IMR-90 (cell line): Measurements from ENCODE around the gene DDX50. TPM values are rescaled to one million over a fixed set of nuclear protein-coding genes. Genes with fewer than 3 reads are reported as not detected.

Source experiments
- ATAC-seq: fragments of 200-7000 bp; cut with Tn5 transposase; 2 replicates; pipeline ENCODE4 v1.9.1; 2020; ENCODE audit warnings: low read depth, mild to moderate bottlenecking, moderate library complexity
- Bru-seq: library from RNA; stranded (reverse); fragments of 400-500 nt; gene quantifications from one replicate; lab custom pipeline; 2021; lab: Mats Ljungman, UMichigan
- BruChase-seq, 2 experiments: library from RNA; stranded (reverse); fragments of 400-500 nt; gene quantifications; one replicate each; lab custom pipeline; 2021; lab: Mats Ljungman, UMichigan
- BruUV-seq: library from RNA; stranded (reverse); fragments of 400-500 nt; replicated peaks from 2 replicates; lab custom pipeline; 2021; lab: Mats Ljungman, UMichigan
- CTCF ChIA-PET: fragments of 300-600 bp; formaldehyde crosslinking; extraction: SDS; loops from one replicate; lab custom pipeline; 2021; ENCODE audit warnings: antibody characterized with exemption; lab: Yijun Ruan, JAX
- POLR2A ChIA-PET: fragments of 300-600 bp; sonication (Branson Sonifier 250); formaldehyde crosslinking; loops from one replicate; lab custom pipeline; 2022; ENCODE audit warnings: antibody characterized with exemption; ENCODE audit not compliant: unreplicated experiment; lab: Charles Lee
- DNase-seq: peaks from one replicate; pipeline ENCODE4 v3.0.0; 2013
- H2AFZ ChIP-seq: replicated peaks from 2 replicates; pipeline ENCODE3; 2013; ENCODE audit warnings: low read length, mild to moderate bottlenecking; ENCODE audit not compliant: poor library complexity
- H2AK5ac ChIP-seq: 2 replicates; pipeline ENCODE4 v1.6.1; 2013; ENCODE audit warnings: low read depth, low read length, inconsistent platforms
- H2AK9ac ChIP-seq: replicated peaks from 2 replicates; pipeline ENCODE3; 2013; ENCODE audit warnings: mild to moderate bottlenecking, low read depth, low read length, moderate library complexity; ENCODE audit not compliant: poor library complexity
- H2BK120ac ChIP-seq: 2 replicates; pipeline ENCODE4 v1.6.1; 2013; ENCODE audit warnings: low read depth, low read length, inconsistent platforms
- H2BK15ac ChIP-seq: 3 replicates; pipeline ENCODE4 v1.6.1; 2013; ENCODE audit warnings: low read depth, low read length, inconsistent platforms
- H2BK20ac ChIP-seq: 2 replicates; pipeline ENCODE4 v1.6.1; 2013; ENCODE audit warnings: low read depth, mild to moderate bottlenecking, inconsistent platforms, low read length, moderate library complexity
- H2BK5ac ChIP-seq: 2 replicates; pipeline ENCODE4 v1.6.1; 2013; ENCODE audit warnings: mild to moderate bottlenecking, low read depth, low read length, inconsistent platforms; ENCODE audit not compliant: poor library complexity, severe bottlenecking
- H3K14ac ChIP-seq: replicated peaks from 2 replicates; pipeline ENCODE4 v1.6.1; 2013; ENCODE audit warnings: low read depth, low read length, inconsistent platforms
- H3K18ac ChIP-seq: 2 replicates; pipeline ENCODE4 v1.6.1; 2013; ENCODE audit warnings: low read depth, low read length, control low read depth
- H3K23ac ChIP-seq: 2 replicates; pipeline ENCODE4 v1.6.1; 2013; ENCODE audit warnings: low read depth, low read length, inconsistent platforms
- H3K27ac ChIP-seq: 2 replicates; pipeline ENCODE4 v1.5.1; 2013; ENCODE audit warnings: mild to moderate bottlenecking, control low read depth, low read length; ENCODE audit not compliant: insufficient read depth
- H3K27me3 ChIP-seq: 2 replicates; pipeline ENCODE4 v1.6.1; 2013; ENCODE audit warnings: low read length; ENCODE audit not compliant: control insufficient read depth, insufficient read depth
- H3K36me3 ChIP-seq: 2 replicates; pipeline ENCODE4 v1.6.1; 2013; ENCODE audit warnings: low read length, mixed read lengths; ENCODE audit not compliant: control insufficient read depth, insufficient read depth
- H3K4ac ChIP-seq: 2 replicates; pipeline ENCODE4 v1.6.1; 2013; ENCODE audit warnings: low read depth, low read length, inconsistent platforms
- H3K4me1 ChIP-seq: 2 replicates; pipeline ENCODE4 v1.6.1; 2013; ENCODE audit warnings: low read length, mixed read lengths; ENCODE audit not compliant: control insufficient read depth, insufficient read depth
- H3K4me2 ChIP-seq: 2 replicates; pipeline ENCODE4 v1.6.1; 2013; ENCODE audit warnings: low read depth, mild to moderate bottlenecking, control low read depth, low read length, moderate library complexity
- H3K4me3 ChIP-seq: 2 replicates; pipeline ENCODE4 v1.5.1; 2013; ENCODE audit warnings: low read depth, mild to moderate bottlenecking, control low read depth, low read length, moderate library complexity; ENCODE audit not compliant: insufficient read depth
- H3K56ac ChIP-seq: 2 replicates; pipeline ENCODE4 v1.6.1; 2013; ENCODE audit warnings: low read length, inconsistent platforms; ENCODE audit not compliant: insufficient read depth; ENCODE audit errors: extremely low read depth
- H3K79me1 ChIP-seq, 2 experiments: 2 replicates each; pipeline ENCODE4 v1.6.1; 2013; ENCODE audit warnings: low read length in 2 of 2, inconsistent platforms in 1 of 2, low read depth in 1 of 2
- H3K9ac ChIP-seq: 2 replicates; pipeline ENCODE4 v1.6.1; 2013; ENCODE audit warnings: low read depth, low read length, control low read depth
- H3K9me1 ChIP-seq: 2 replicates; pipeline ENCODE4 v1.6.1; 2013; ENCODE audit warnings: low read length, inconsistent platforms; ENCODE audit not compliant: insufficient read depth
- H3K9me3 ChIP-seq: 2 replicates; pipeline ENCODE4 v1.6.1; 2013; ENCODE audit warnings: low read length; ENCODE audit not compliant: control insufficient read depth, insufficient read depth
- H4K20me1 ChIP-seq: 2 replicates; pipeline ENCODE4 v1.6.1; 2013; ENCODE audit warnings: low read length, inconsistent platforms; ENCODE audit not compliant: insufficient read depth
- H4K5ac ChIP-seq: 2 replicates; pipeline ENCODE4 v1.6.1; 2013; ENCODE audit warnings: mild to moderate bottlenecking, low read depth, low read length, control low read depth
- H4K8ac ChIP-seq, 2 experiments: 2 replicates each; pipeline ENCODE4 v1.6.1; 2013; ENCODE audit warnings: low read depth in 2 of 2, low read length in 2 of 2, control low read depth in 1 of 2, inconsistent platforms in 1 of 2
- H4K91ac ChIP-seq: 2 replicates; pipeline ENCODE4 v1.6.1; 2013; ENCODE audit warnings: low read depth, low read length, inconsistent platforms; ENCODE audit not compliant: insufficient read depth
- CEBPB ChIP-seq: IDR thresholded peaks from 2 replicates; pipeline ENCODE4 v1.6.1; 2012; ENCODE audit warnings: low read depth, low read length, improper control_type of control experiment
- CHD1 ChIP-seq: IDR thresholded peaks from 2 replicates; pipeline ENCODE4 v1.6.1; 2012; ENCODE audit warnings: low read depth, low read length, improper control_type of control experiment
- ELK1 ChIP-seq: fragments of 150-350 bp; IDR thresholded peaks from 2 replicates; pipeline ENCODE4 v1.6.1; 2016; ENCODE audit warnings: low read depth, mild to moderate bottlenecking, low read length, moderate library complexity, borderline replicate concordance
- MAFK ChIP-seq: IDR thresholded peaks from 2 replicates; pipeline ENCODE4 v1.6.1; 2012; ENCODE audit warnings: low read depth, low read length, improper control_type of control experiment
- MAZ ChIP-seq: IDR thresholded peaks from 2 replicates; pipeline ENCODE4 v1.6.1; 2012; ENCODE audit warnings: low read depth, mild to moderate bottlenecking, low read length, improper control_type of control experiment, moderate library complexity, borderline replicate concordance
- MXI1 ChIP-seq: IDR thresholded peaks from 2 replicates; pipeline ENCODE4 v1.6.1; 2012; ENCODE audit warnings: low read depth, mild to moderate bottlenecking, low read length, moderate library complexity, borderline replicate concordance
- NFE2L2 ChIP-seq: fragments of 150-350 bp; IDR thresholded peaks from 2 replicates; pipeline ENCODE4 v1.6.1; 2016; ENCODE audit warnings: low read depth, mild to moderate bottlenecking, low read length
- POLR2A ChIP-seq: IDR thresholded peaks from 2 replicates; pipeline ENCODE4 v1.6.1; 2012; ENCODE audit warnings: mild to moderate bottlenecking, low read depth, low read length
- USF2 ChIP-seq: fragments of 150-350 bp; IDR thresholded peaks from 2 replicates; pipeline ENCODE4 v1.6.1; 2017; ENCODE audit warnings: mild to moderate bottlenecking, antibody characterized with exemption, low read length, low read depth
- WGBS, 2 experiments: methylation state at CpG; one replicate each; pipeline versions ENCODE4 v1.1.5 to v1.1.7; 2013; ENCODE audit warnings: missing lambda C conversion rate in 2 of 2; ENCODE audit not compliant: insufficient read length in 1 of 2; ENCODE audit errors: extremely low coverage in 2 of 2; 5-methylcytosine and 5-hydroxymethylcytosine counted together
- dilution Hi-C: fragments of 300-500 bp; cut with HindIII; formaldehyde crosslinking; loops from one replicate; pipeline ENCODE4 v1.14.3; 2018; ENCODE audit warnings: low sequenced_read_pairs; ENCODE audit not compliant: unreplicated experiment
- in situ Hi-C: fragments of 300-500 bp; cut with MboI; formaldehyde crosslinking; loops from 3 replicates; pipeline ENCODE4 v1.14.3; 2019; ENCODE audit warnings: low sequenced_read_pairs, inconsistent platforms, mixed read lengths
- intact Hi-C: fragments of 100-400 bp; cut with micrococcal nuclease; formaldehyde crosslinking; loops from 2 replicates; pipeline ENCODE4 v1.10.0; 2022
- long read RNA-seq: library from polyadenylated mRNA; unstranded; transcript quantifications from one replicate; pipeline ENCODE4 v2.0.0, GENCODE V29; 2021; ENCODE audit not compliant: unreplicated experiment
- polyA plus RNA-seq, 3 experiments: library from polyadenylated mRNA; depleted of rRNA; stranded (reverse); fragments of >200 nt; gene quantifications; 2 replicates each; pipeline ENCODE4 v1.2.3, GENCODE V29; 2012; ENCODE audit warnings: low replicate concordance in 1 of 3
- total RNA-seq: library from RNA; depleted of rRNA; stranded (reverse); fragments of >200 nt; gene quantifications from 2 replicates; pipeline ENCODE4 v1.2.3, GENCODE V29; 2012; rRNA removed
- TF ChIP-seq, protein P1 (sequence below): conservative IDR thresholded peaks from 2 replicates; pipeline ENCODE4 v1.5.1; 2012; ENCODE audit warnings: mild to moderate bottlenecking, low read depth, low read length, improper control_type of control experiment

Gene DDX50
- 55.7 and 74.2 TPM in 2 replicates for total RNA-seq
- 31.1 and 32.5 TPM in 2 replicates for polyA plus RNA-seq (2012; rRNA removed)
- 8.7 and 14.3 TPM in 2 replicates for polyA plus RNA-seq (2012; cell fraction: cytosol; rRNA removed)
- polyA plus RNA-seq (2012; cell fraction: nucleus; rRNA removed; ENCODE audit: low replicate concordance): 4.1 and 23.9 TPM in 2 replicates
- percentile 79 among the genes with signal in this experiment for Bru-seq, nascent RNA
- BruChase-seq, experiment 1, labeled RNA remaining after a 6-hour chase: percentile 85 among the genes with signal in this experiment
- percentile 76 among the genes with signal in this experiment for BruChase-seq, experiment 2, labeled RNA remaining after a 2-hour chase
- long read RNA-seq, transcript DDX50-201 (15 exons, 2,538 nt): major isoform, 40 of 59 reads
- long read RNA-seq, partial matches to known transcripts: 10 of 59 reads
- long read RNA-seq, other reads (novel, unspliced or antisense): 9 of 59 reads

- Histone ChIP-seq H3K4me3 (peak within 1 kb of the TSS; percentile 86), H3K27ac (peak within 1 kb of the TSS; percentile 94), H4K5ac (peak within 1 kb of the TSS; percentile 93), H2BK20ac (peak within 1 kb of the TSS; percentile 59; the same call in 1 of the 2 replicates), H2AFZ (peak within 1 kb of the TSS; percentile 98), H3K23ac (peak within 1 kb of the TSS; percentile 94), H3K18ac (peak within 1 kb of the TSS; percentile 73), H3K36me3 (no peaks in the 10 kb centered on the region), H2BK5ac (peak within 1 kb of the TSS; percentile 96), H2AK5ac (peak within 1 kb of the TSS; percentile 87), H3K9me1 (0 out of 2 replicates have a peak, but pooled peaks cover 4% of the 10 kb centered on the region), H4K91ac (peak within 1 kb of the TSS; percentile 74), H3K4me2 (peak within 1 kb of the TSS; percentile 96), H3K27me3 (no peaks in the 10 kb centered on the region), H3K79me1 (peaks cover 9 to 43% of the 10 kb centered on the region in 2 experiments; a peak in 3 of 4 replicates), H2BK120ac (peak within 1 kb of the TSS; percentile 92), H3K14ac (peak within 1 kb of the TSS; percentile 92), H3K9me3 (no peaks in the 10 kb centered on the region), H3K9ac (peak within 1 kb of the TSS; percentile 87), H3K56ac (peak within 1 kb of the TSS; percentile 85), H3K4me1 (no peaks in the 10 kb centered on the region; the same call in 1 of the 2 replicates), H4K20me1 (no peaks in the 10 kb centered on the region), H2AK9ac (peak within 1 kb of the TSS; percentile 99), H3K4ac (peak within 1 kb of the TSS; percentile 98), H2BK15ac (peak within 1 kb of the TSS; percentile 3; the same call in 1 of the 3 replicates), H4K8ac (peak within 1 kb of the TSS; percentile 83 to 98)
- peak; percentile 96 for ATAC-seq
- ChIA-PET POLR2A (no interaction called here), CTCF (interaction anchor here (0.9 kb wide), 1 partner anchor 108 kb away, joined by 3 read pairs; no protein-coding TSS in a partner anchor)
- peak; percentile 99 for DNase-seq
- in situ Hi-C loops: no loop called here
- intact Hi-C loops: no loop called here
- BruUV-seq: no TSS peak
- 0% methylated on average over 22 of the region's 47 CpGs; no CpG with 5 or more reads in 1 of the 2 experiments for WGBS, 2 experiments
- dilution Hi-C loops: loop anchor here (25.0 kb wide), 1 partner anchor 139 kb away; no protein-coding TSS in a partner anchor
- peak; percentile 57; the same call in 1 of the 2 replicates for TF ChIP-seq CHD1
- TF ChIP-seq, protein P1, sequence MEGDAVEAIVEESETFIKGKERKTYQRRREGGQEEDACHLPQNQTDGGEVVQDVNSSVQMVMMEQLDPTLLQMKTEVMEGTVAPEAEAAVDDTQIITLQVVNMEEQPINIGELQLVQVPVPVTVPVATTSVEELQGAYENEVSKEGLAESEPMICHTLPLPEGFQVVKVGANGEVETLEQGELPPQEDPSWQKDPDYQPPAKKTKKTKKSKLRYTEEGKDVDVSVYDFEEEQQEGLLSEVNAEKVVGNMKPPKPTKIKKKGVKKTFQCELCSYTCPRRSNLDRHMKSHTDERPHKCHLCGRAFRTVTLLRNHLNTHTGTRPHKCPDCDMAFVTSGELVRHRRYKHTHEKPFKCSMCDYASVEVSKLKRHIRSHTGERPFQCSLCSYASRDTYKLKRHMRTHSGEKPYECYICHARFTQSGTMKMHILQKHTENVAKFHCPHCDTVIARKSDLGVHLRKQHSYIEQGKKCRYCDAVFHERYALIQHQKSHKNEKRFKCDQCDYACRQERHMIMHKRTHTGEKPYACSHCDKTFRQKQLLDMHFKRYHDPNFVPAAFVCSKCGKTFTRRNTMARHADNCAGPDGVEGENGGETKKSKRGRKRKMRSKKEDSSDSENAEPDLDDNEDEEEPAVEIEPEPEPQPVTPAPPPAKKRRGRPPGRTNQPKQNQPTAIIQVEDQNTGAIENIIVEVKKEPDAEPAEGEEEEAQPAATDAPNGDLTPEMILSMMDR: peak; percentile 20; the same call in 1 of the 2 replicates
- no peak for TF ChIP-seq NFE2L2
- TF ChIP-seq MAFK: no peak
- TF ChIP-seq POLR2A: peak; percentile 97
- no peak for TF ChIP-seq CEBPB
- peak; percentile 1; the same call in 1 of the 2 replicates for TF ChIP-seq USF2
- peak; percentile 60; the same call in 1 of the 2 replicates for TF ChIP-seq MAZ
- peak; percentile 67; the same call in 1 of the 2 replicates for TF ChIP-seq MXI1
- 0 out of 2 replicates have a peak, but pooled peaks have one; percentile 50 for TF ChIP-seq ELK1
Measured at GRCh38 chr10:68901105-68901927, at the start of gene DDX50. Gene DDX50 (plus strand): TSS chr10:68901315. CDS start chr10:68901385, 70 bp downstream.
